Thoracic aorta (tissue), 2 donors: ENCODE data around the gene LRPPRC. TPM values are rescaled to one million over a fixed set of nuclear protein-coding genes. Genes with fewer than 3 reads are reported as not detected.

Source experiments
- ATAC-seq: fragments of 150-250 bp; one replicate; pipeline ENCODE4 v1.8.0; 2017; ENCODE audit warnings: low read depth; ENCODE audit not compliant: insufficient number of reproducible peaks, low FRiP score
- DNase-seq: peaks from one replicate; pipeline ENCODE4 v3.0.0-alpha.2; 2020; ENCODE audit warnings: low spot score
- H3K27ac ChIP-seq, 2 donors: fragments of 200-600 bp; sonication (generic); 1 replicate in 1 of 2; 2 replicates in 1 of 2; pipeline ENCODE4 v1.5.1; 2016; ENCODE audit warnings: mild to moderate bottlenecking in 2 of 2, moderate library complexity in 2 of 2
- H3K27me3 ChIP-seq: fragments of 200-600 bp; sonication (generic); replicated peaks from 2 replicates; pipeline ENCODE4 v1.6.0; 2016; ENCODE audit warnings: mild to moderate bottlenecking; ENCODE audit not compliant: insufficient read depth
- H3K36me3 ChIP-seq: fragments of 200-600 bp; sonication (generic); one replicate; pipeline ENCODE4 v1.5.1; 2016
- H3K4me1 ChIP-seq, 2 donors: fragments of 200-600 bp; sonication (generic); 1 replicate in 1 of 2; 2 replicates in 1 of 2; pipeline versions ENCODE4 v1.5.1 to v1.6.0; 2016; ENCODE audit warnings: low read depth in 2 of 2, mild to moderate bottlenecking in 1 of 2; ENCODE audit not compliant: control insufficient read depth in 1 of 2
- H3K4me3 ChIP-seq: fragments of 200-600 bp; sonication (generic); 2 replicates; pipeline ENCODE4 v1.5.1; 2016; ENCODE audit warnings: mild to moderate bottlenecking
- H3K9me3 ChIP-seq: fragments of 200-600 bp; sonication (generic); 2 replicates; pipeline ENCODE4 v1.5.1; 2016
- CTCF ChIP-seq: fragments of 200-600 bp; sonication (generic); IDR thresholded peaks from one replicate; pipeline ENCODE4 v1.5.1; 2019; ENCODE audit warnings: antibody characterized with exemption
- total RNA-seq, 2 donors: library from RNA; depleted of rRNA; stranded (reverse); fragments of >200 nt; gene quantifications; one replicate each; pipeline versions ENCODE4 v1.1.0 to v1.2.3, GENCODE V29; 2016

The LRPPRC gene
- total RNA-seq, 2 donors from 2014 or later, result 37.0 to 55.4 TPM

- DNase-seq (no peak), ATAC-seq (no peak)
- Histone ChIP-seq H3K36me3 (no peaks in the 10 kb centered on the region), H3K4me3 (no peak overlapping the region), H3K9me3 (no peaks in the 10 kb centered on the region), H3K4me1 (peaks cover 0 to 10% of the 10 kb centered on the region in 2 donors), H3K27ac (no peak overlapping the region), H3K27me3 (no peaks in the 10 kb centered on the region)
- TF ChIP-seq CTCF, result no peak
These were observed 147.6 kb downstream of the LRPPRC start for GRCh38 chr2:43848214-43848613.

DNA sequence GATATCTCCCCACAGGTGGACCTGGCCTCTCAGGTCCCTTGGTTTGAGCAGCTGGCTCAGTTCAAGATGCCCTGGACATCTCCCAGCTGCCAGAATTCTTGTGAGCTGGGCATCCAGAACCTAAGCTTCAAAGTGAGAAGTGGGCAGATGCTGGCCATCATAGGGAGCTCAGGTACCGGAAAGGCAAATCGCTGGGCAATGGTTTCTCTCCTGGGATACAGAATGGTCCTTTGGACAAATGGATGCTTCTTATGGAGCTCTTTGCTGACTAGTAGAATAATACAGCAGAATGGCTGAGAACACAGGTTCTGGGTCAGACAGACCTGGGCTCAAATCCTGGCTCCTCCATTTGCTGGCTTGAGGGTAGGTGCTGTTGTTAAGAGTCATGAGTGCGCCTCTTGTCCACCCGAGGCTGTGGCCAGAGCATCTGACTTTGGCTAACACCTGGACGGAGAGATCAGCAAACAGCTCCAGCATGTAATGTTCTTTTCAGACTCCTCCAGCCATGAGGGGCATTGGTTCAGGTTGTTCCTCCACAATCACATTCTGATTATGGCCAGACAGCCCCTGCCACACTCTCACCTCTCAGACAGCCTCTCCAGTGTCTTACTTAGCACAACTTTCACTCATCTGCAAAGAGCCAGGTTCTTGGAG lies 149.5 kb downstream of the LRPPRC start:
- Histone ChIP-seq H3K36me3 (no peaks in the 10 kb centered on the region), H3K4me1 (peaks cover 0 to 9% of the 10 kb centered on the region in 2 donors), H3K27me3 (no peaks in the 10 kb centered on the region), H3K9me3 (no peaks in the 10 kb centered on the region), H3K27ac (no peak overlapping the region), H3K4me3 (no peak overlapping the region)
- ATAC-seq, result no peak
- no peak for TF ChIP-seq CTCF
- no peak for DNase-seq

GRCh38 chr2:43845181-43845580 lies 150.6 kb downstream of the LRPPRC start:
- Histone ChIP-seq H3K4me1 (no peaks in the 10 kb centered on the region), H3K4me3 (no peak overlapping the region), H3K27ac (no peak overlapping the region), H3K27me3 (no peaks in the 10 kb centered on the region), H3K36me3 (no peaks in the 10 kb centered on the region), H3K9me3 (no peaks in the 10 kb centered on the region)
- ATAC-seq (no peak), DNase-seq (no peak)
- TF ChIP-seq CTCF, result no peak

DNA sequence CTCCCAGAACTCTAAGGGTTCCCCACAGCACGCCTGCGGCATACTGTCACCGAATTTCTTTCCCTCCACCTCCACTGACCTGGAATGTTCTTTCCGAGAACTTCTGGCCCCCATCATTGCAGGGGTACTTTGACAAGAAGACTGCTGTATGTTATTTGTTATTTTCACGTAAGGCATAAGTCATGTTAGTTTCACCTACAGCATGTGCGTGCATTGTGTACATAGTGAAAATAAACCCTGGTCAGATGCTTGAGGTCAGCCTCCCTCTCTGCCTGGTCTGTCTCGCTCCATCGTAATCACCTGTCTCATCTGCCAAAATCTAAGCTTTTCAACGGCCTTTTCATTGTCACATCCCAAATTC lies 152.9 kb downstream of the LRPPRC start:
- H3K4me3 ChIP-seq, result no peak overlapping the region
- no peak for ATAC-seq
- H3K27ac ChIP-seq, result no peak overlapping the region
- DNase-seq, result no peak
- H3K27me3 ChIP-seq, result no peaks in the 10 kb centered on the region
- TF ChIP-seq CTCF, result no peak
- H3K4me1 ChIP-seq, result no peaks in the 10 kb centered on the region
- no peaks in the 10 kb centered on the region for H3K36me3 ChIP-seq
- H3K9me3 ChIP-seq, result no peaks in the 10 kb centered on the region

GRCh38 chr2:43841949-43842865 lies 153.6 kb downstream of the LRPPRC start:
- DNase-seq, result no peak
- no peaks in the 10 kb centered on the region for H3K27me3 ChIP-seq
- no peaks in the 10 kb centered on the region for H3K9me3 ChIP-seq
- no peak overlapping the region for H3K4me3 ChIP-seq
- H3K27ac ChIP-seq, result no peak overlapping the region
- no peaks in the 10 kb centered on the region for H3K4me1 ChIP-seq
- H3K36me3 ChIP-seq, result no peaks in the 10 kb centered on the region
- no peak for TF ChIP-seq CTCF
- ATAC-seq, result no peak
